Upper lobe of left lung (tissue), 6 donors: ENCODE measurements around the gene CCT7. TPM values are rescaled to one million over a fixed set of nuclear protein-coding genes. Genes with fewer than 3 reads are reported as not detected.

Experiments
- ATAC-seq, 2 donors: fragments of 200-7000 bp; cut with Tn5 transposase; one replicate each; pipeline ENCODE4 v1.9.1; 2022; ENCODE audit warnings: mild to moderate bottlenecking in 2 of 2, moderate library complexity in 2 of 2; ENCODE audit not compliant: low FRiP score in 2 of 2
- DNase-seq, 2 donors: peaks; one replicate each; pipeline ENCODE4 v3.0.0-alpha.2; 2019 to 2020
- H3K27ac ChIP-seq, 4 donors: fragments of 200-600 bp; sonication (generic); one replicate each; pipeline ENCODE4 v1.5.1; 2016 to 2019
- H3K27me3 ChIP-seq, 4 donors: fragments of 200-600 bp; sonication (generic); one replicate each; pipeline ENCODE4 v1.5.1; 2017 to 2019
- H3K36me3 ChIP-seq, 4 donors: fragments of 200-600 bp; sonication (generic); one replicate each; pipeline ENCODE4 v1.5.1; 2016 to 2019
- H3K4me1 ChIP-seq, 4 donors: fragments of 200-600 bp; sonication (generic); one replicate each; pipeline ENCODE4 v1.5.1; 2018 to 2019
- H3K4me3 ChIP-seq, 4 donors: fragments of 200-600 bp; sonication (generic); one replicate each; pipeline ENCODE4 v1.5.1; 2017 to 2019; ENCODE audit warnings: mild to moderate bottlenecking in 2 of 4, moderate library complexity in 1 of 4
- H3K9me3 ChIP-seq, 4 donors: fragments of 200-600 bp; sonication (generic); one replicate each; pipeline ENCODE4 v1.5.1; 2018 to 2019
- EP300 ChIP-seq, 4 donors: sonication (generic); formaldehyde crosslinking; IDR thresholded peaks; one replicate each; pipeline ENCODE4 v1.5.1; 2017; ENCODE audit warnings: antibody characterized with exemption in 4 of 4, control low read depth in 2 of 4
- POLR2A ChIP-seq, 4 donors: fragments of 450-650 bp; IDR thresholded peaks; one replicate each; pipeline ENCODE4 v1.5.1; 2016 to 2017; ENCODE audit warnings: antibody characterized with exemption in 4 of 4, mild to moderate bottlenecking in 2 of 4
- POLR2AphosphoS5 ChIP-seq, 2 donors: sonication (generic); formaldehyde crosslinking; IDR thresholded peaks; one replicate each; pipeline ENCODE4 v1.5.1; 2017; ENCODE audit warnings: antibody characterized with exemption in 2 of 2
- WGBS, 2 donors: methylation state at CpG; one replicate each; pipeline ENCODE4 v1.1.5; 2017 to 2018; 5-methylcytosine and 5-hydroxymethylcytosine counted together
- total RNA-seq, 6 donors: library from RNA; depleted of rRNA in 4 of 6; stranded (reverse); fragments of >200 nt in 4 of 6; gene quantifications; one replicate each; pipeline versions ENCODE4 v1.1.0 to v1.2.1, GENCODE V29; 2016 to 2021
- TF ChIP-seq, protein P1 (sequence below), 6 experiments: fragments of 450-650 bp in 4 of 6; fragments of 200-600 bp in 2 of 6; sonication (generic) in 2 of 6; IDR thresholded peaks; one replicate each; pipeline ENCODE4 v1.5.1; 2016 to 2019; ENCODE audit warnings: antibody characterized with exemption in 6 of 6
- donor health status: DM: no; HTN: no; CAD: no; lungs with moderate emphysema.
- donor health status: DM: no; HTN: yes; CAD: no; lungs with severe emphysema.

Gene CCT7
- total RNA-seq, 6 donors from 2014 or later = 70.2 to 183 (median 129) TPM

DNA sequence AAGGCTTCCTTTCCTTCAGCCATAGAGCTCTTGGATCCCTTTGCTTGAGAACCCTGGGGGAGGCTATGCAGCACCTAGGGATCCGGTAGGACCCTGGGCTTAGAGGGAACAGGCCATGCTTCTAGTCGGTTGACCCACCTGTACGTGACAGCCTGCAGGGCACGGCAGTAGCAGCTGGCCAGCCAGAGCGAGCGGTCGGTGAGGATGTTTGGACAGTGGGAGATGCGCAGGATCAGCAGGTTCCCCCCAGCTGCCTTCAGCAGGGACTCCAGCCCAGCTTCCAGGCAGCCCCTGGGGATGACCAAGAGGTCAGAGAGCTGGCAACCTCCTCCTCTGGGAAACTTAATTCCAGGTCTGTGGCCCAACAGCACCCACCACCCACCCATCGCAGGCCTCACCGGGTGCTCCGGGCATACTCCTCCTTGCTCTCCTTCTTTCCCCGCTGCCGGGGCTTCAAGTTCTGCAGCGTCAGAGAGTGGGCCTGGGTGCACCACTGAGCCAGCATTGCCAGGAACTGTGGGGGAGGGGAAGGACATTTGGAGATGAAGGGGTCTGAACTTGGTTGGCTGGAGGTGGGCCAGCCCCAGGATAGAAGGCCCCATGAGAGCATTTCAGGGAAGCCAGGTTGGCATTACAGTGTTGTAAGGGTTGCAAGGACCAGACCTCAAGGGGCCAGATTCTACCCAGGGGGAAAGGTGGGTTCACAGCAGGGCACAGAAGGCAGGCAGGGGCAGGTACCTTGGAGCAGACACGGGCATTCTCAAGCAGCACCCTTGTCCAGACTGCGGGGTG, 29.6 kb downstream of the CCT7 start:
- whole genome bisulfite sequencing, 2 donors = 92 to 94% methylated on average over 10 to 14 of the region's 16 CpGs
- peak in 1 of 2 donors; percentile 46 for DNase-seq
- ATAC-seq = no peak
- TF ChIP-seq POLR2AphosphoS5 (IDR thresholded peaks at IDR 0.05) = no peak
- TF ChIP-seq, protein P1, sequence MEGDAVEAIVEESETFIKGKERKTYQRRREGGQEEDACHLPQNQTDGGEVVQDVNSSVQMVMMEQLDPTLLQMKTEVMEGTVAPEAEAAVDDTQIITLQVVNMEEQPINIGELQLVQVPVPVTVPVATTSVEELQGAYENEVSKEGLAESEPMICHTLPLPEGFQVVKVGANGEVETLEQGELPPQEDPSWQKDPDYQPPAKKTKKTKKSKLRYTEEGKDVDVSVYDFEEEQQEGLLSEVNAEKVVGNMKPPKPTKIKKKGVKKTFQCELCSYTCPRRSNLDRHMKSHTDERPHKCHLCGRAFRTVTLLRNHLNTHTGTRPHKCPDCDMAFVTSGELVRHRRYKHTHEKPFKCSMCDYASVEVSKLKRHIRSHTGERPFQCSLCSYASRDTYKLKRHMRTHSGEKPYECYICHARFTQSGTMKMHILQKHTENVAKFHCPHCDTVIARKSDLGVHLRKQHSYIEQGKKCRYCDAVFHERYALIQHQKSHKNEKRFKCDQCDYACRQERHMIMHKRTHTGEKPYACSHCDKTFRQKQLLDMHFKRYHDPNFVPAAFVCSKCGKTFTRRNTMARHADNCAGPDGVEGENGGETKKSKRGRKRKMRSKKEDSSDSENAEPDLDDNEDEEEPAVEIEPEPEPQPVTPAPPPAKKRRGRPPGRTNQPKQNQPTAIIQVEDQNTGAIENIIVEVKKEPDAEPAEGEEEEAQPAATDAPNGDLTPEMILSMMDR (IDR thresholded peaks at IDR 0.05) = no peak
- TF ChIP-seq EP300 (IDR thresholded peaks at IDR 0.05) = no peak
- no peak for TF ChIP-seq POLR2A (IDR thresholded peaks at IDR 0.05)
- H3K4me3 ChIP-seq = no peak overlapping the region
- H3K27ac ChIP-seq = no peak overlapping the region
- H3K4me1 ChIP-seq = peaks cover 1 to 3% (median 2%) of the 10 kb centered on the region in 4 donors
- H3K9me3 ChIP-seq = no peaks in the 10 kb centered on the region
- H3K27me3 ChIP-seq = peaks cover 0 to 11% (median 0%) of the 10 kb centered on the region in 4 donors
- H3K36me3 ChIP-seq = no peaks in the 10 kb centered on the region

DNA sequence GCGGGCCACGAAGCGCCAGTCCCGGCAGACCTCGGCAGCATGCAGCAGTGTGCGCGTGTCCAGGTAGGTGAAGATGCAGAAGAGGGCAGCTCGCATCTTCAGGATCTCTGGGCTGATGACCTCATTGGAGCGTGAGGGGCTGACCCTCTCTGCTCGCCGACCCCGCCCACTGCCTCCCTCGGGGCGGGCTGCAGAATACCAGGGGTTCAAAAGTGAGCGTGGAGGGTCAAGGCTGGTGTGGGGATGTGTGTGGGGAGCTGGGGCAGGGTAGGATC, 30.2 kb downstream of the CCT7 start:
- TF ChIP-seq POLR2AphosphoS5 (IDR thresholded peaks at IDR 0.05) = no peak
- no peak for TF ChIP-seq EP300 (IDR thresholded peaks at IDR 0.05)
- DNase-seq (peak in 1 of 2 donors; percentile 76), ATAC-seq (no peak)
- no peak overlapping the region for H3K4me3 ChIP-seq
- peaks cover 5 to 8% (median 6%) of the 10 kb centered on the region in 4 donors for H3K4me1 ChIP-seq
- H3K9me3 ChIP-seq = no peaks in the 10 kb centered on the region
- peaks cover 0 to 16% (median 1%) of the 10 kb centered on the region in 4 donors for H3K27me3 ChIP-seq
- 92% methylated on average over 15 of the region's 15 CpGs for WGBS, 2 donors
- no peak overlapping the region for H3K27ac ChIP-seq
- no peaks in the 10 kb centered on the region for H3K36me3 ChIP-seq

DNA sequence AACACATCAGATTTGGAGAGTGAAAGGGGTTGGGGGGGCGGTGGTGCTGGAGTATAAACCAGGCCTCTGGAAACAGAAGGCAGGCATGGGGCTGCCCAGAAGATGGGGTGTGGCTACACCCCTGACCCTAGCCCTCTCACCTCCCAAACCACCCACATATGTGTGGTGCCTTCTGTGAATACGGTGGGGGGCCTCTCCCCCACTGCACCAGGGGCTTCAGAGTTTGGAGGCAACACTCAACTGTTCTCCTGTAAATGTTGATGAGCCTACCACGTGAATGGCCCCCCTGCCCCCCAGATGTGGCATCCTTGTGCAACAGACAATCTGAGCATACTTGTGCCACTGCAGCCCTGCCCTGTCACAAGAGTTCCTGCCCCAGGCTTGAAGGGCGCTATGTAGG, 30.7 kb downstream of the CCT7 start:
- DNase-seq (no peak), ATAC-seq (no peak)
- Histone ChIP-seq H3K27me3 (peaks cover 0 to 18% (median 1%) of the 10 kb centered on the region in 4 donors), H3K9me3 (no peaks in the 10 kb centered on the region), H3K4me1 (peaks cover 5 to 13% (median 6%) of the 10 kb centered on the region in 4 donors), H3K4me3 (no peak overlapping the region), H3K36me3 (no peaks in the 10 kb centered on the region), H3K27ac (no peak overlapping the region)
- TF ChIP-seq POLR2A (IDR thresholded peaks at IDR 0.05) (no peak), EP300 (IDR thresholded peaks at IDR 0.05) (no peak), POLR2AphosphoS5 (IDR thresholded peaks at IDR 0.05) (no peak)
- TF ChIP-seq, protein P1 (IDR thresholded peaks at IDR 0.05) = no peak
- 59 to 68% methylated on average over 3 to 4 of the region's 4 CpGs for WGBS, 2 donors

DNA sequence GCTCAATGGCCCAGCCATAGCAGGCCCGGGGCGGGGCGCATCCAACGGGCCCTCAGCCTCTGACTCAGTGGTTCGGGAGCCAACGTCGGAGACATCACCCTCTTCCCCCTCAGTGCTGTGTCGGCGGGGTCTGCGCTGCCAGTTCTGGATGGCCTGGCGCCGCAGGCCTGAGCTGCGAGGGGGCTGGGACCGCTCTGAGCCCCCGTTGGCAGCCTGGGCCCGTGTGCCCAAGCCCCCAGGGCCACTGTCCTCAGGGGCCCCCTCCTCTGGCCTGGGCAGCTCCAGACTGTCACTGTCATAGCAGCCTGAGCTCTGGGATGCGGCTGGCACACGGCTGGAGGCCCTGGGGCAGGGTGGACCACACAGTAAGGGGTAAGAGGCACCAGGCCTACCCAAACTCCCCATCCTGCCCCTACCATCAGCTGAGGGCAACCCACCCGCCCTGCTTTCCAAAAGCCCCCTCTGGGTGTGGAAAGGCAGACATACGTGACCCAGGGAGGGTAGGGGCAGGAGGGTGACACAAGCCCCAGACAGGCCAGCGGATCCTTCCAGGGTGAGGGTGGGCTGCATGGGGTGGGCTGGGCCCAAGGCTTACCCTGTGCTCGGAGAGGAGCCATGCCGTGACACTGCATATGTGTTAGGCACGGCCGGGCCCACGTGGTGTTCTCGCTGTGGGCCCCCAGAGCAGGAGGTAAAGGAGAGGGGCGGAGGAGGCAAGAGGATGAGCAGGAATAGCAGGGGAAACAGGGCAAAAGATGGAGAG, 31.4 kb downstream of the CCT7 start:
- no peak for ATAC-seq
- TF ChIP-seq EP300 (IDR thresholded peaks at IDR 0.05) (no peak), POLR2AphosphoS5 (IDR thresholded peaks at IDR 0.05) (no peak), POLR2A (IDR thresholded peaks at IDR 0.05) (no peak)
- TF ChIP-seq, protein P1 (IDR thresholded peaks at IDR 0.05) = no peak

More for the DNA sequence above, 31.4 kb downstream of the CCT7 start:
- Histone ChIP-seq H3K4me1 (peaks cover 5 to 13% (median 6%) of the 10 kb centered on the region in 4 donors), H3K27me3 (peaks cover 0 to 18% (median 1%) of the 10 kb centered on the region in 4 donors), H3K4me3 (no peak overlapping the region), H3K36me3 (no peaks in the 10 kb centered on the region), H3K9me3 (no peaks in the 10 kb centered on the region), H3K27ac (no peak overlapping the region)
- WGBS, 2 donors = 91 to 92% methylated on average over 18 to 24 of the region's 28 CpGs
- DNase-seq = peak in 1 of 2 donors; percentile 55
